D721Med (cell line): Measurements from ENCODE around the gene TBC1D22A.

Experiments used
- DNase-seq: peaks from one replicate; pipeline ENCODE4 v3.0.0; 2011; ENCODE audit warnings: low spot score; ENCODE audit not compliant: insufficient read length
- FAIRE-seq: peaks from 2 replicates; lab custom pipeline; 2011; peaks lifted over from hg19 to GRCh38; lab: Jason Lieb, UNC
- TF ChIP-seq, protein P1 (sequence below): IDR thresholded peaks from 2 replicates; pipeline ENCODE4 v1.5.1; 2012; ENCODE audit warnings: mild to moderate bottlenecking, control low read depth; ENCODE audit not compliant: insufficient read depth; ENCODE audit errors: missing control alignments

Gene TBC1D22A

DNA sequence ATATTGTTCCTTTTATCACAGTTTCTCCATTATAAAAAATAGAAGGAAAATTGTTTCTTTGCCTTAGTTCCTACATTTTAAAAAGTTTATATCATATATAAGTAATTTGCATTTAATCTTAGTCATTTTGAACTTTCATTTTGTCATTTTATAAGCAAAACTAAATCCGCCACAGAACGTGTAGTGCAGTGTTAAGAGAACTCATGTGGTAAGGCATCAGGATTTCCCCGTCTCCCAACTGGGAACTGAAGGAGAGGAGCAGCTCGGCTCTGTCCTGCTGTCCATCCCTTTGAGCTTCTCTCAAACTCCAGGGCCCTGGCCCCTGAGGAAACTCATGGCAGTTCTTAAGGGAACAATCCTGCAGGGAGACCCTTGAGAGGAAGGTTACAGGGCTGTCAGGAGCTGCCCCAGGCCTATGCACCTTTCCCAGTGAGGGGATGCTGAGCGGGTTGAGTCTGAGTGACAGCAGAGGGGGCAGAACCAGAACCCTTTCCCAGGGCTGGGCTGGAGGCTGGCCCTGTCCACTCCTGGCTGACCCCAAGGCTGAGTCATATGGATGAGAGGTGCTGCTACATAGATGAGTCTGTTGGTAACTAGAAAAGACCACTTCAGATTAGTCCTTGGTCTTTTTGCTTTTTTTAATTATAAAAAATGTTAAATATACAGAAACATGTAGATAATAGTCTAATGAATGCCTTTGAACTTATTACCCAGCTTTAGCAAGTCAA lies 333.1 kb downstream of the TBC1D22A start:
- FAIRE-seq (no peak), DNase-seq (no peak)
- TF ChIP-seq, protein P1, sequence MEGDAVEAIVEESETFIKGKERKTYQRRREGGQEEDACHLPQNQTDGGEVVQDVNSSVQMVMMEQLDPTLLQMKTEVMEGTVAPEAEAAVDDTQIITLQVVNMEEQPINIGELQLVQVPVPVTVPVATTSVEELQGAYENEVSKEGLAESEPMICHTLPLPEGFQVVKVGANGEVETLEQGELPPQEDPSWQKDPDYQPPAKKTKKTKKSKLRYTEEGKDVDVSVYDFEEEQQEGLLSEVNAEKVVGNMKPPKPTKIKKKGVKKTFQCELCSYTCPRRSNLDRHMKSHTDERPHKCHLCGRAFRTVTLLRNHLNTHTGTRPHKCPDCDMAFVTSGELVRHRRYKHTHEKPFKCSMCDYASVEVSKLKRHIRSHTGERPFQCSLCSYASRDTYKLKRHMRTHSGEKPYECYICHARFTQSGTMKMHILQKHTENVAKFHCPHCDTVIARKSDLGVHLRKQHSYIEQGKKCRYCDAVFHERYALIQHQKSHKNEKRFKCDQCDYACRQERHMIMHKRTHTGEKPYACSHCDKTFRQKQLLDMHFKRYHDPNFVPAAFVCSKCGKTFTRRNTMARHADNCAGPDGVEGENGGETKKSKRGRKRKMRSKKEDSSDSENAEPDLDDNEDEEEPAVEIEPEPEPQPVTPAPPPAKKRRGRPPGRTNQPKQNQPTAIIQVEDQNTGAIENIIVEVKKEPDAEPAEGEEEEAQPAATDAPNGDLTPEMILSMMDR = no peak

DNA sequence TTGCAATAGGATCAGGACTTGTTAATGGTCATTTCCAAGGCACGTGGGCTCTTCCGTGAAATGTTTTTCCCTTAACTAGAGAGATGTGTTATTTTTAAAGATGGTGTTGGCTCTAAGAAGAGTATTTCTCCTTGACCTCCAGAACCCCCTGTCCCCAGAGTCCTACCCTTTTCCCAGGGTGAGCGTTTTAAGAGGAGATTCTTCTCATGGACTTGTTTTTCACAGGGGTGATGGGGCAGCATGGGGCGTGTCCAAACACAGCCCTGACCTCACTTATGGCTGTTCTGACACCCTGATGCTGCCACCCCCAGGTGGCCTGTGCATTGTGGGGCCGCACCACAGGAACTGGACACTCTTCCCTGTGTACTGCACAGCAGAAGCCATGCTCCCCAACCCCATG lies 335.7 kb downstream of the TBC1D22A start:
- DNase-seq (no peak), FAIRE-seq (no peak)
- TF ChIP-seq, protein P1 = no peak

DNA sequence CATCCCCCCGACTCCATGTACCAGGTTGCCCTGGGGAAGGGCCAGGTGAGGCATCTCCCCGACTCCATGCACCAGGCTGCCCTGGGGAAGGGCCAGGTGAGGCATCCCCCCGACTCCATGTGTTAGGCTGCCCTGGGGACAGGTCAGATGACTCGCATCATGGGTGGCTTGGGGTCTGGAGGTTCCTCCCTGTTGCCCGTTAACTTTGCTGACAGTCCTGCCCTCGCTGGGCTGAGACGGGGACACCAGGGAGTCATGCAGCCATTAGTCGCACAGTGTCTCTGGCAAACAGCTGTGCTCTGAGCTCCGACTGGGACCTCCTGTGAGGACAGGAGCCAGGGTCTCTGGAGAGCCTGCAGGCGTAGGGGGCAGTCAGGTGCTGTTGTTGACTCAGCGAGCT lies 336.1 kb downstream of the TBC1D22A start:
- TF ChIP-seq, protein P1 = no peak
- FAIRE-seq (no peak), DNase-seq (no peak)

DNA sequence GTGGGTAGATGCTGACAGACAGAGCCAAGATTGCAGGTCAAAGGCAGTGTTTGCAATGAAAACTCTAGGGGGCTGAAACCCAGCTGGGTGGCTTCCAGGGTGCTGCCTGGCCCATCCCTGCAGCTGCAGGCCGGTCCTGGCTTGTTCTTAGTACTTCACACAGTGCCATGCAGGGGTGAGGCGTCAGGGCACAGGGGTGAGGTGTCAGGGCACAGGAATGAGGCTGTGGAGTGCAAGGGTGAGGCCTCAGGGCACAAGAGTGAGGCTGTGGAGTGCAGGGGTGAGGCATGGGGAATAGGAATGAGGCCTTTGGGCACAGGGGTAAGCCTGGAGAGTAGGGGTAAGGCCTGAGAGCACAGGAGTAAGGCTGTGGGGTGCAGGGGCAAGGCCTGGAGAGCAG lies 337.6 kb downstream of the TBC1D22A start:
- TF ChIP-seq, protein P1 = no peak
- FAIRE-seq (no peak), DNase-seq (no peak)

DNA sequence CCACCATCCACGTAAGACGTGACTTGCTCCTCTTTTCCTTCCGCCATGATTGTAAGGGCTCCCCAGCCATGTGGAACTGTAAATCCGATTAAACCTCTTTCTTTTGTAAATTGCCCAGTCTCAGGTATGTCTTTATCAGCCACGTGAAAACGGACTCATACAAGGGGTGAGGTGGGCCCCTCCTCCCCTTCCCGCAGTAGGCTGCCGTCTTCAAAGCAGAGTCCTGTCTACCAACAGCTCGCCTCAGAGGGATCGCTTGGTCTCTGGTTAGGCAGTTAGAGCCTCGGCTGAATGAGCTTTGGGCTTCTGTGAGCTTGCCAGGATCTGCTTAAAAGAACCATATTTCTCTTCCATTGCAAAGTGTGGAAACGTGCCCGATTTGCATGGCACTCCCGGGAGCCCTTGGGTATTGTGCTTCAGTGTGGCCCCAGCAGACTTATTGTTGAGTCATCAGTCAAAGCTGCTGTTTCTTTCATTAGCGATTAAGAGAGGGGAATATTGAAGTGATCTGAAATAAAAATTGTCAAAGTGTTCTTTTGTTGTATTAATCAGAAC lies 338.3 kb downstream of the TBC1D22A start:
- TF ChIP-seq, protein P1 = no peak
- no peak for DNase-seq
- no peak for FAIRE-seq

DNA sequence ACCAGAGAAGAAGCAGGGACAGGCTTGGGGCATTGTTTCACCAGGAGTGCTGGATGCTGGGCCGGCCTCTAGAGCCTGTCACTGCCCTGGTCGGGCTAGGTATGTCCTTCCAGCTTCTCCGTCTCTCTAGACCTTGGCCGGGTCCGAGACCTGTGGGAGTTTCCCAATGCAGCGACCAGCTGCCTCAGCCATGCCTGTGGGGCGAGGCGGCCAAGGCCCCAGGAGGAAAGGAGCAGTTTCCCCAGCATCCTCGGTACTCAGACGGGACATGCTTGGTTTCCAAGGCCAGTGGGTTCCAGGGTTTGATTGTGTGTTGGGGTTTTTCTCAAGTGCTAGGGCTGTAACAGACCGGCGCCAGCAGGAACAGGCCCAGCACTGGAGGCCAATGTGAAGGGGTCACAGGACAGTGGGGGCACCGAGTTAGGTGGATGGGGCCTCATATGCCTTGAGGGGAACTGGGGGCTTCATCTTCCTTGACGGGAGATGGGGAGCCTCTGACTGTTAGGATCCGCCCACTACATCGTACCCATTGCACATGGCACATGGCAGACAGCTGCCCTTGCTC lies 339.0 kb downstream of the TBC1D22A start:
- TF ChIP-seq, protein P1 = no peak
- no peak for FAIRE-seq
- no peak for DNase-seq

DNA sequence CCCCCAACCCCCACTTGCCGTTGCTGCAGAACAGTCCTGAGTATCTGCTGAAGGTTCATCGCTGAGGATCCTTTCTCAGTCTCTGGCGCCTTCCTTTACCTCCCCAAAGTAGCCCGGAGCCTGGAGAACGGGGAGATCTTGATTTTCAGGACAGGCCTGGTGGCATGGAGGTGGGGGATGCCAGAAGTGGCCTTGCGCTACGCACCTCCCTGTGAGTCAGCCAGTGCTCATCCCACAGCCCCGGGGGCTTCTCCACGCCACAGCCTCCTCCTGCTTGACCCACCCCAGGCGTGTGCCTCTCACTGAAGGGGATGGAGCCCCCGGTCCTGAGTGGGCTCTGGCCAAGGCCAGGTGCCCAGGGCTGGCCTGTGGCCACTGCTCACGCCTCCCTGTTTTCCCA lies 339.6 kb downstream of the TBC1D22A start:
- TF ChIP-seq, protein P1 = no peak
- FAIRE-seq = no peak
- DNase-seq = no peak
